Mesendoderm (in vitro differentiated cells): ENCODE measurements around the gene SRP14.
"Not testable (repeated sequence)": the region's sequence is repeated elsewhere in the genome, so short reads cannot be mapped to it uniquely, and the experiment has no call there.

ENCODE experiments used
- DNase-seq: peaks from one replicate; pipeline ENCODE4 v3.0.0; 2013
- H2AK5ac ChIP-seq: 2 replicates; pipeline ENCODE4 v1.6.1; 2013; ENCODE audit warnings: low read length, inconsistent platforms
- H2BK120ac ChIP-seq: 2 replicates; pipeline ENCODE4 v1.6.1; 2013; ENCODE audit warnings: low read depth, mild to moderate bottlenecking, low read length, moderate library complexity, mixed read lengths
- H2BK15ac ChIP-seq: replicated peaks from 2 replicates; pipeline ENCODE4 v1.6.1; 2013; ENCODE audit warnings: low read depth, mild to moderate bottlenecking, moderate library complexity
- H2BK5ac ChIP-seq: 2 replicates; pipeline ENCODE4 v1.6.1; 2013; ENCODE audit warnings: low read length, inconsistent platforms
- H3K18ac ChIP-seq: 2 replicates; pipeline ENCODE4 v1.6.1; 2013; ENCODE audit warnings: mild to moderate bottlenecking, low read length, mixed read lengths
- H3K23ac ChIP-seq: one replicate; pipeline ENCODE4 v1.6.1; 2013; ENCODE audit warnings: low read length
- H3K27ac ChIP-seq: 2 replicates; pipeline ENCODE4 v1.5.1; 2013; ENCODE audit warnings: low read depth, mild to moderate bottlenecking, inconsistent platforms, low read length, moderate library complexity
- H3K27me3 ChIP-seq: 2 replicates; pipeline ENCODE4 v1.6.1; 2013; ENCODE audit warnings: low read length, control low read depth, mild to moderate bottlenecking, inconsistent platforms; ENCODE audit not compliant: insufficient read depth, poor library complexity
- H3K36me3 ChIP-seq: 2 replicates; pipeline ENCODE4 v1.6.1; 2013; ENCODE audit warnings: low read length, inconsistent platforms; ENCODE audit not compliant: control insufficient read depth, insufficient read depth
- H3K4ac ChIP-seq: one replicate; pipeline ENCODE4 v1.6.1; 2013; ENCODE audit warnings: low read depth, mild to moderate bottlenecking, low read length, moderate library complexity
- H3K4me1 ChIP-seq: 2 replicates; pipeline ENCODE4 v1.6.1; 2013; ENCODE audit warnings: low read depth, low read length, inconsistent platforms; ENCODE audit not compliant: control insufficient read depth
- H3K4me2 ChIP-seq: 2 replicates; pipeline ENCODE4 v1.6.1; 2013; ENCODE audit warnings: low read length
- H3K4me3 ChIP-seq: 2 replicates; pipeline ENCODE4 v1.5.1; 2013; ENCODE audit warnings: mild to moderate bottlenecking, low read length
- H3K56ac ChIP-seq: one replicate; pipeline ENCODE4 v1.6.1; 2013; ENCODE audit warnings: low read length
- H3K79me1 ChIP-seq: 2 replicates; pipeline ENCODE4 v1.6.1; 2013; ENCODE audit warnings: low read length, inconsistent platforms
- H3K79me2 ChIP-seq: 2 replicates; pipeline ENCODE4 v1.6.1; 2013; ENCODE audit warnings: mild to moderate bottlenecking, low read length; ENCODE audit not compliant: control insufficient read depth, insufficient read depth
- H3K9ac ChIP-seq: 2 replicates; pipeline ENCODE4 v1.6.1; 2013; ENCODE audit warnings: low read length, inconsistent platforms
- H4K5ac ChIP-seq: one replicate; pipeline ENCODE4 v1.6.1; 2013; ENCODE audit warnings: low read length
- H4K8ac ChIP-seq: one replicate; pipeline ENCODE4 v1.6.1; 2013; ENCODE audit warnings: low read depth, mild to moderate bottlenecking, control low read depth, low read length, moderate library complexity
- WGBS: extraction: QIAGEN DNeasy Blood & Tissue Kit; methylation state at CpG from one replicate; pipeline ENCODE4 v1.1.7; 2013; ENCODE audit warnings: low lambda C conversion rate, missing lambda C conversion rate; ENCODE audit not compliant: insufficient coverage; ENCODE audit errors: extremely low coverage; 5-methylcytosine and 5-hydroxymethylcytosine counted together

The SRP14 gene

DNA sequence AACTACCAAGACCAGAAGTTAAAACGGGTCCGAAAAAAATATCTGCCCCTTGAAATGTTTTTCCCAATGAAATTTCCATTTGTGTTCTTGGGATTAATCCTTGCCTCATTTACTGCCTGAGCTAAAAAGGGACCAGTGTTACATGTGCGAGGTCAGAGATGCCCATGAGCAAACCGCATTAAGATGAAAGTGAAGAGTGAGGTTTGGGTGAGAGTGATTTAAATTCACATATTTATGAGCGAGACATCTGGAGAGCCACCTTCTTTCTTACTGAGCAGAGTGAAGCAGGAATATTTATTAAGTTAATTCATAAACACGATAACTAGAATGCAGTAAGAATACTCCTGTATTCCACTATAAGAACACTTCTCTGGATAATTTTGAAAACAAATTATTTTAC is 41.3 kb downstream of the SRP14 start:
- Histone ChIP-seq H3K23ac (no peak overlapping the region), H3K4me3 (no peak overlapping the region), H2BK120ac (no peak overlapping the region), H3K27me3 (no peaks in the 10 kb centered on the region), H3K18ac (no peak overlapping the region), H3K79me2 (no peaks in the 10 kb centered on the region), H3K4me1 (no peaks in the 10 kb centered on the region), H3K27ac (no peak overlapping the region), H2BK15ac (no peak overlapping the region), H3K56ac (no peak overlapping the region), H4K8ac (no peak overlapping the region), H3K9ac (no peak overlapping the region), H3K4ac (no peak overlapping the region), H3K79me1 (no peaks in the 10 kb centered on the region), H4K5ac (no peak overlapping the region), H3K4me2 (no peak overlapping the region), H3K36me3 (peaks cover 2% of the 10 kb centered on the region), H2AK5ac (no peak overlapping the region), H2BK5ac (no peak overlapping the region)
- DNase-seq, result no peak
- no CpG with 5 or more reads among the region's 6 CpGs for WGBS

DNA sequence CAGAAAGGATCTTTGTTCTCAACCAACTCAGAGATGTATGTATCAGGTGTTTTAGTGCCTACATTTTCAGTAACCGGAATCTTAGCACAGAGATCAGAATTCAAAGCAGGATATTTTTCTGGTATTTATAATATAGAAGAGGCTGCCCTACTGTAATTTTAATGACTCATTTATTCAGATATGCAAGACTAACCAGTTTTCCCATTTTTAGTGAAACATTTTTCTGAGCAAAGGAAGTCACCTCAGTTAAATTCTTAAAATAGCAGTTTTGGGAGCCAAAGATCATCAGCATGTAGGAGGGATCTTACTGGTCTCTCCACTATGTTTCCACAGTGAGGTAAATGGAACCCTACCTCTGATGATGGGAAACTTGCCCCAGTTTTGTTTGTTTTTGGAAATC is 42.0 kb downstream of the SRP14 start:
- no peak overlapping the region for H3K9ac ChIP-seq
- no peak overlapping the region for H2BK120ac ChIP-seq
- no CpG with 5 or more reads among the region's 1 CpG for WGBS
- no peak for DNase-seq
- no peak overlapping the region for H2BK15ac ChIP-seq
- no peak overlapping the region for H2AK5ac ChIP-seq
- H3K27ac ChIP-seq, result no peak overlapping the region
- H3K79me1 ChIP-seq, result no peaks in the 10 kb centered on the region
- no peak overlapping the region for H3K18ac ChIP-seq
- no peak overlapping the region for H3K56ac ChIP-seq
- no peak overlapping the region for H3K4ac ChIP-seq
- H4K8ac ChIP-seq, result no peak overlapping the region
- no peak overlapping the region for H2BK5ac ChIP-seq
- no peak overlapping the region for H3K4me3 ChIP-seq
- no peak overlapping the region for H3K4me2 ChIP-seq
- H3K79me2 ChIP-seq, result no peaks in the 10 kb centered on the region
- no peaks in the 10 kb centered on the region for H3K4me1 ChIP-seq
- no peak overlapping the region for H4K5ac ChIP-seq
- peaks cover 4% of the 10 kb centered on the region for H3K36me3 ChIP-seq
- no peak overlapping the region for H3K23ac ChIP-seq
- H3K27me3 ChIP-seq, result no peaks in the 10 kb centered on the region

DNA sequence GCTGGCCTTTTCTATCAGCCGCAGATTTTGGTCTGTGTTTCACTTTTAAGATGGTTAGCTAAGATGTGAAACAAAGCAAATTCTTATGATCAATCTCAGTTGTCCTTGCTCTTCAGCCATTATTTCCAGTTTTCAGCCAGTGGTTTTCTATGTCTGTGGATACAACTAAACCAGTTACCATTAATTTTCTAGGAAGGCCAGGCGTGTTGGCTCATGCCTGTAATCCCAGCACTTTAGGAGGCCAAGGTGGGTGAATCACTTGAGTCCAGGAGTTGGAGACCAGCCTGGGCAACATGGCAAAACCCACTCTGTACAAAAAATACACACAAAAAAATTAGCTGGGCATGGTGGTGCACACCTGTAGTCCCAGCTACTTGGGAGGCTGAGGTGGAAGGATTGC is 42.8 kb downstream of the SRP14 start:
- H4K8ac ChIP-seq, result peak overlapping the region; percentile 56
- not testable (repeated sequence) for H2BK15ac ChIP-seq, H3K9ac ChIP-seq, H3K4me2 ChIP-seq, H3K4me3 ChIP-seq, H3K27ac ChIP-seq, H3K4me1 ChIP-seq, H3K4ac ChIP-seq, H3K27me3 ChIP-seq, H2BK5ac ChIP-seq, H3K79me2 ChIP-seq, H2AK5ac ChIP-seq, DNase-seq, H3K56ac ChIP-seq, H3K79me1 ChIP-seq, H3K36me3 ChIP-seq, H3K23ac ChIP-seq, H3K18ac ChIP-seq, H4K5ac ChIP-seq, H2BK120ac ChIP-seq
- WGBS, result no CpG with 5 or more reads among the region's 2 CpGs

DNA sequence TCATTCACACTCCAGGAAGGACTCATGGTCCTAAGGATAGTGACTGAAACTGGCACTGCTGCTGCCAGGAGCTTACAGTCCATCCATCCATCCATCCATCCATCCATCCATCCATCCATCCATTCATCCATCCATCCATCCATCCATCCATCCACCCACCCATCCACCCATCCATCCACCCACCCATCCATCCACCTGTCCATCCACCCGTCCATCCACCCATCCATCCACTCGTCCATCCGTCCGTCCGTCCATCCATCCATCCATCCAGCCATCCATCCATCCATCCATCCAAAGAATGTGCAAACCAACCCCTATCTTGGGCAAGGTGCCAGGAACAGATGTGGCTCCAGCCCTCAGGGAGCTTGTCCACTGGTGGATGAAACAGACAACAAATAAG is 46.0 kb downstream of the SRP14 start:
- not testable (repeated sequence) for H3K23ac ChIP-seq, H3K56ac ChIP-seq, H4K8ac ChIP-seq, H3K36me3 ChIP-seq, H2AK5ac ChIP-seq, H2BK5ac ChIP-seq, H3K4me2 ChIP-seq, H3K79me1 ChIP-seq, H2BK120ac ChIP-seq, H2BK15ac ChIP-seq, H3K79me2 ChIP-seq, H3K27ac ChIP-seq, H4K5ac ChIP-seq, H3K9ac ChIP-seq, H3K4ac ChIP-seq, DNase-seq, H3K18ac ChIP-seq, H3K4me3 ChIP-seq, H3K4me1 ChIP-seq, H3K27me3 ChIP-seq
- WGBS, result no CpG with 5 or more reads among the region's 5 CpGs

GRCh38 chr15:39990706-39991105 is 48.3 kb downstream of the SRP14 start:
- Histone ChIP-seq H2BK5ac (no peak overlapping the region), H4K8ac (no peak overlapping the region), H3K9ac (no peak overlapping the region), H4K5ac (no peak overlapping the region), H3K4ac (no peak overlapping the region), H2BK120ac (no peak overlapping the region), H3K79me1 (no peaks in the 10 kb centered on the region), H3K27ac (no peak overlapping the region), H3K79me2 (no peaks in the 10 kb centered on the region), H3K4me2 (no peak overlapping the region), H3K56ac (no peak overlapping the region), H3K23ac (no peak overlapping the region), H2BK15ac (no peak overlapping the region), H3K18ac (no peak overlapping the region), H3K36me3 (peaks cover 2% of the 10 kb centered on the region), H3K4me3 (no peak overlapping the region), H2AK5ac (no peak overlapping the region), H3K4me1 (no peaks in the 10 kb centered on the region), H3K27me3 (no peaks in the 10 kb centered on the region)
- WGBS, result no CpG with 5 or more reads among the region's 6 CpGs
- DNase-seq, result no peak

- no peak overlapping the region for H3K23ac ChIP-seq
Observed at GRCh38 chr15:39987821-39988220, 51.2 kb downstream of the SRP14 start.

More at GRCh38 chr15:39987821-39988220, 51.2 kb downstream of the SRP14 start:
- no peak overlapping the region for H2AK5ac ChIP-seq
- no peak overlapping the region for H4K5ac ChIP-seq
- H3K18ac ChIP-seq, result no peak overlapping the region
- H3K27me3 ChIP-seq, result no peaks in the 10 kb centered on the region
- WGBS, result no CpG with 5 or more reads among the region's 7 CpGs
- DNase-seq, result no peak
- H2BK5ac ChIP-seq, result no peak overlapping the region
- no peak overlapping the region for H3K9ac ChIP-seq
- H3K4me1 ChIP-seq, result no peaks in the 10 kb centered on the region
- no peak overlapping the region for H3K4me2 ChIP-seq
- no peak overlapping the region for H3K4me3 ChIP-seq
- peaks cover 2% of the 10 kb centered on the region for H3K36me3 ChIP-seq
- no peak overlapping the region for H2BK15ac ChIP-seq
- H4K8ac ChIP-seq, result no peak overlapping the region
- H3K79me2 ChIP-seq, result no peaks in the 10 kb centered on the region
- H3K27ac ChIP-seq, result no peak overlapping the region
- no peak overlapping the region for H2BK120ac ChIP-seq
- H3K79me1 ChIP-seq, result no peaks in the 10 kb centered on the region
- no peak overlapping the region for H3K4ac ChIP-seq
- H3K56ac ChIP-seq, result no peak overlapping the region
